ENCODE measurements around the gene CABLES1.

DNA sequence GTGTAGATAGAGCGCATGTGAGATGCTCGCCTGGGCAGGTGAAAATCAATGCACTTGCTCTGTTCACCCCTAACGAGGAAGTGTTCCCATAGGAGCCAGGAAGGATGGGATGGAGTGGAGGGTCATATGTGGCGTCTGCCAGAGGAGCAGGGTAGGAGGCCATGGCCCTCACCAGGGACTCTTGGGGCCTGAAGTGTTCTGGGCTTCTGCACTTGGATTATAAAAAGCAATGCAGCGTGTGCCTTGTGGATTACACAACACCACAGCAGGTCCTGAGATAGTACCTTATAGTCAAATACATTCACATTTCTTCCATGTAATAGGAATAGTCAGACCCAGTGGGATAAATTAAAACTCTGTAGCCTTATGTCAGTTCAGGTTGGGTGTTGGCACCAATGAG is 100.1 kb downstream of the CABLES1 start:
- TF ChIP-seq, protein P1, sequence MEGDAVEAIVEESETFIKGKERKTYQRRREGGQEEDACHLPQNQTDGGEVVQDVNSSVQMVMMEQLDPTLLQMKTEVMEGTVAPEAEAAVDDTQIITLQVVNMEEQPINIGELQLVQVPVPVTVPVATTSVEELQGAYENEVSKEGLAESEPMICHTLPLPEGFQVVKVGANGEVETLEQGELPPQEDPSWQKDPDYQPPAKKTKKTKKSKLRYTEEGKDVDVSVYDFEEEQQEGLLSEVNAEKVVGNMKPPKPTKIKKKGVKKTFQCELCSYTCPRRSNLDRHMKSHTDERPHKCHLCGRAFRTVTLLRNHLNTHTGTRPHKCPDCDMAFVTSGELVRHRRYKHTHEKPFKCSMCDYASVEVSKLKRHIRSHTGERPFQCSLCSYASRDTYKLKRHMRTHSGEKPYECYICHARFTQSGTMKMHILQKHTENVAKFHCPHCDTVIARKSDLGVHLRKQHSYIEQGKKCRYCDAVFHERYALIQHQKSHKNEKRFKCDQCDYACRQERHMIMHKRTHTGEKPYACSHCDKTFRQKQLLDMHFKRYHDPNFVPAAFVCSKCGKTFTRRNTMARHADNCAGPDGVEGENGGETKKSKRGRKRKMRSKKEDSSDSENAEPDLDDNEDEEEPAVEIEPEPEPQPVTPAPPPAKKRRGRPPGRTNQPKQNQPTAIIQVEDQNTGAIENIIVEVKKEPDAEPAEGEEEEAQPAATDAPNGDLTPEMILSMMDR (IDR thresholded peaks at IDR 0.05), result no peak
- TF ChIP-seq, protein P2, sequence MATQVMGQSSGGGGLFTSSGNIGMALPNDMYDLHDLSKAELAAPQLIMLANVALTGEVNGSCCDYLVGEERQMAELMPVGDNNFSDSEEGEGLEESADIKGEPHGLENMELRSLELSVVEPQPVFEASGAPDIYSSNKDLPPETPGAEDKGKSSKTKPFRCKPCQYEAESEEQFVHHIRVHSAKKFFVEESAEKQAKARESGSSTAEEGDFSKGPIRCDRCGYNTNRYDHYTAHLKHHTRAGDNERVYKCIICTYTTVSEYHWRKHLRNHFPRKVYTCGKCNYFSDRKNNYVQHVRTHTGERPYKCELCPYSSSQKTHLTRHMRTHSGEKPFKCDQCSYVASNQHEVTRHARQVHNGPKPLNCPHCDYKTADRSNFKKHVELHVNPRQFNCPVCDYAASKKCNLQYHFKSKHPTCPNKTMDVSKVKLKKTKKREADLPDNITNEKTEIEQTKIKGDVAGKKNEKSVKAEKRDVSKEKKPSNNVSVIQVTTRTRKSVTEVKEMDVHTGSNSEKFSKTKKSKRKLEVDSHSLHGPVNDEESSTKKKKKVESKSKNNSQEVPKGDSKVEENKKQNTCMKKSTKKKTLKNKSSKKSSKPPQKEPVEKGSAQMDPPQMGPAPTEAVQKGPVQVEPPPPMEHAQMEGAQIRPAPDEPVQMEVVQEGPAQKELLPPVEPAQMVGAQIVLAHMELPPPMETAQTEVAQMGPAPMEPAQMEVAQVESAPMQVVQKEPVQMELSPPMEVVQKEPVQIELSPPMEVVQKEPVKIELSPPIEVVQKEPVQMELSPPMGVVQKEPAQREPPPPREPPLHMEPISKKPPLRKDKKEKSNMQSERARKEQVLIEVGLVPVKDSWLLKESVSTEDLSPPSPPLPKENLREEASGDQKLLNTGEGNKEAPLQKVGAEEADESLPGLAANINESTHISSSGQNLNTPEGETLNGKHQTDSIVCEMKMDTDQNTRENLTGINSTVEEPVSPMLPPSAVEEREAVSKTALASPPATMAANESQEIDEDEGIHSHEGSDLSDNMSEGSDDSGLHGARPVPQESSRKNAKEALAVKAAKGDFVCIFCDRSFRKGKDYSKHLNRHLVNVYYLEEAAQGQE (IDR thresholded peaks at IDR 0.05; ENCODE audit: insufficient read depth in 1 of 2, low read depth in 2 of 2, low read length in 1 of 2), result no peak
- TF ChIP-seq POLR2AphosphoS5 (IDR thresholded peaks at IDR 0.05; ENCODE audit: low read depth, low read length) (no peak), TCF7L2 (IDR thresholded peaks at IDR 0.05; ENCODE audit: low read depth, low read length) (no peak)

All from Panc1 (cell line).